HG03521 (cell line): ENCODE results near the gene HOOK2.

Experiments used
- ATAC-seq: cut with Tn5 transposase; IDR thresholded peaks from one replicate; pipeline ENCODE4 v1.9.1; 2021; ENCODE audit warnings: mild to moderate bottlenecking, moderate library complexity; ENCODE audit not compliant: unreplicated experiment

Gene HOOK2

GRCh38 chr19:12793290-12794195, 18.2 kb upstream of the HOOK2 start:
- peak; percentile 32 for ATAC-seq

GRCh38 chr19:12792853-12793289, 17.5 kb upstream of the HOOK2 start:
- ATAC-seq: no peak

- no peak for ATAC-seq
These were observed 16.9 kb upstream of the HOOK2 start for GRCh38 chr19:12792051-12792852.

GRCh38 chr19:12791345-12792050, 16.1 kb upstream of the HOOK2 start, which contains the start of gene JUNB:
Gene JUNB (plus strand): TSS chr19:12791486. CDS start chr19:12791772, 286 bp downstream.
- peak; percentile 27 for ATAC-seq

GRCh38 chr19:12790628-12791344, 15.4 kb upstream of the HOOK2 start:
- ATAC-seq: no peak

- ATAC-seq: peak; percentile 36
These were observed 14.7 kb upstream of the HOOK2 start for GRCh38 chr19:12789904-12790619.

GRCh38 chr19:12789098-12789903, 13.9 kb upstream of the HOOK2 start:
- ATAC-seq: no peak

GRCh38 chr19:12788682-12789097, 13.3 kb upstream of the HOOK2 start:
- no peak for ATAC-seq

- no peak for ATAC-seq
These were observed 12.8 kb upstream of the HOOK2 start for GRCh38 chr19:12788042-12788681.

GRCh38 chr19:12787458-12787857, 12.1 kb upstream of the HOOK2 start:
- ATAC-seq: no peak

- ATAC-seq: no peak
These were observed 11.6 kb upstream of the HOOK2 start for GRCh38 chr19:12786952-12787351.

- no peak for ATAC-seq
These were observed 11.0 kb upstream of the HOOK2 start for GRCh38 chr19:12786141-12786870.

- no peak for ATAC-seq
These were observed 10.2 kb upstream of the HOOK2 start for GRCh38 chr19:12785431-12786031.

- no peak for ATAC-seq
These were observed 9.6 kb upstream of the HOOK2 start for GRCh38 chr19:12784871-12785430.

- no peak for ATAC-seq
These were observed 9.1 kb upstream of the HOOK2 start for GRCh38 chr19:12784394-12784870.

- ATAC-seq: no peak
These were observed 8.6 kb upstream of the HOOK2 start for GRCh38 chr19:12783849-12784393.
